B cell (primary cell): Measurements from ENCODE around the gene KIF21B.

Source experiments
- CTCF ChIP-seq: fragments of 200-600 bp; IDR thresholded peaks from one replicate; pipeline ENCODE4 v1.8.0; 2022; ENCODE audit warnings: antibody characterized with exemption, mild to moderate bottlenecking
- EZH2 ChIP-seq: IDR thresholded peaks from 2 replicates; pipeline ENCODE4 v1.6.1; 2012; ENCODE audit warnings: borderline replicate concordance, low read depth, mild to moderate bottlenecking, moderate library complexity, low read length; ENCODE audit not compliant: insufficient read depth, poor library complexity, severe bottlenecking

GRCh38 chr1:200931776-200932175, 91.7 kb downstream of the KIF21B start:
- TF ChIP-seq CTCF (no peak), EZH2 (no peak)
